ENCODE results near the gene LRP1B. TPM values are rescaled to one million over a fixed set of nuclear protein-coding genes. Genes with fewer than 3 reads are reported as not detected.

The LRP1B gene
- total and polyA plus RNA-seq, 4 donors, result 0.01 to 0.84 (median 0.17) TPM

- H3K9me3 ChIP-seq (ENCODE audit: control insufficient read depth in 4 of 4, low read length in 3 of 4), result no peaks in the 10 kb centered on the region
- no peak overlapping the region for H3K9ac ChIP-seq (ENCODE audit: low read depth in 1 of 2, low read length in 2 of 2)
- DNase-seq (ENCODE audit: low spot score), result no peak
- no peaks in the 10 kb centered on the region for H3K36me3 ChIP-seq (ENCODE audit: control insufficient read depth in 4 of 4, insufficient read depth in 3 of 4, low read depth in 1 of 4, low read length in 3 of 4)
- no peaks in the 10 kb centered on the region for H3K4me1 ChIP-seq (ENCODE audit: control insufficient read depth in 4 of 4, insufficient read depth in 4 of 4, low read length in 3 of 4)
- no peaks in the 10 kb centered on the region for H3K27me3 ChIP-seq (ENCODE audit: control insufficient read depth in 4 of 4, insufficient read depth in 4 of 4, low read length in 3 of 4)
- WGBS, result 74% methylated on average over 3 of the region's 3 CpGs
- no peak overlapping the region for H3K27ac ChIP-seq (ENCODE audit: low read depth in 1 of 2, low read length in 2 of 2)
- TF ChIP-seq SP1 (IDR thresholded peaks at IDR 0.05), result no peak
- no peak for TF ChIP-seq YY1 (IDR thresholded peaks at IDR 0.05)
- TF ChIP-seq CTCF (IDR thresholded peaks at IDR 0.05; ENCODE audit: low read depth, low read length, missing input control), result no peak
- no peak for TF ChIP-seq EGR1 (IDR thresholded peaks at IDR 0.05; ENCODE audit: low read depth in 2 of 2)
- no peak for TF ChIP-seq RAD21 (IDR thresholded peaks at IDR 0.05)
- TF ChIP-seq JUND (IDR thresholded peaks at IDR 0.05), result no peak
- no peak for TF ChIP-seq HNF4A (conservative IDR thresholded peaks at IDR 0.05)
- no peak for TF ChIP-seq GABPA (IDR thresholded peaks at IDR 0.05 in 1 of 2, conservative IDR thresholded peaks at IDR 0.05 in 1 of 2)
- TF ChIP-seq NR2F2 (IDR thresholded peaks at IDR 0.05), result no peak
- no peak for TF ChIP-seq RXRA (IDR thresholded peaks at IDR 0.05)
- no peak for TF ChIP-seq FOXA1 (IDR thresholded peaks at IDR 0.05)
- no peak for TF ChIP-seq FOXA2 (IDR thresholded peaks at IDR 0.05)
- TF ChIP-seq REST (IDR thresholded peaks at IDR 0.05), result no peak
- no peak for TF ChIP-seq MAX (IDR thresholded peaks at IDR 0.05)
- TF ChIP-seq HNF4G (IDR thresholded peaks at IDR 0.05), result no peak
- TF ChIP-seq ZBTB33 (IDR thresholded peaks at IDR 0.05), result no peak
- H3K4me3 ChIP-seq (ENCODE audit: low read depth in 1 of 3, low read length in 3 of 3), result no peak overlapping the region
Observed at GRCh38 chr2:140892911-140893637, 1237.7 kb downstream of the LRP1B start.

- Histone ChIP-seq H3K36me3 (ENCODE audit: control insufficient read depth in 4 of 4, insufficient read depth in 3 of 4, low read depth in 1 of 4, low read length in 3 of 4) (no peaks in the 10 kb centered on the region), H3K9me3 (ENCODE audit: control insufficient read depth in 4 of 4, low read length in 3 of 4) (no peaks in the 10 kb centered on the region), H3K27me3 (ENCODE audit: control insufficient read depth in 4 of 4, insufficient read depth in 4 of 4, low read length in 3 of 4) (no peaks in the 10 kb centered on the region), H3K4me3 (ENCODE audit: low read depth in 1 of 3, low read length in 3 of 3) (no peak overlapping the region), H3K27ac (ENCODE audit: low read depth in 1 of 2, low read length in 2 of 2) (no peak overlapping the region), H3K4me1 (ENCODE audit: control insufficient read depth in 4 of 4, insufficient read depth in 4 of 4, low read length in 3 of 4) (no peaks in the 10 kb centered on the region), H3K9ac (ENCODE audit: low read depth in 1 of 2, low read length in 2 of 2) (no peak overlapping the region)
- no peak for DNase-seq (ENCODE audit: low spot score)
- WGBS, result 89% methylated on average over 5 of the region's 5 CpGs
- no peak for TF ChIP-seq SP1 (IDR thresholded peaks at IDR 0.05)
- no peak for TF ChIP-seq HNF4G (IDR thresholded peaks at IDR 0.05)
- TF ChIP-seq GABPA (IDR thresholded peaks at IDR 0.05 in 1 of 2, conservative IDR thresholded peaks at IDR 0.05 in 1 of 2), result no peak
- TF ChIP-seq TAF1 (conservative IDR thresholded peaks at IDR 0.05), result no peak
- TF ChIP-seq CTCF (IDR thresholded peaks at IDR 0.05; ENCODE audit: low read depth, low read length, missing input control), result no peak
- no peak for TF ChIP-seq NR2F2 (IDR thresholded peaks at IDR 0.05)
- TF ChIP-seq ZBTB33 (IDR thresholded peaks at IDR 0.05), result no peak
- TF ChIP-seq HNF4A (conservative IDR thresholded peaks at IDR 0.05), result no peak
- TF ChIP-seq JUND (IDR thresholded peaks at IDR 0.05), result no peak
- no peak for TF ChIP-seq YY1 (IDR thresholded peaks at IDR 0.05)
- no peak for TF ChIP-seq FOXA2 (IDR thresholded peaks at IDR 0.05)
Observed at GRCh38 chr2:140892436-140892835, 1238.4 kb downstream of the LRP1B start.
